ENCODE measurements around the gene DKC1. TPM values are rescaled to one million over a fixed set of nuclear protein-coding genes. Genes with fewer than 3 reads are reported as not detected.

DKC1 gene
- total RNA-seq, result 10 to 100 TPM; 18.4 to 32.8 (median 19.8) TPM

GRCh38 chrX:154762537-154763296, at the start of gene DKC1:
TSS of gene DKC1 (plus strand) at chrX:154762864. CDS start at chrX:154762966, 102 bp downstream.
- ATAC-seq, result peak; percentile 97
- H3K27ac ChIP-seq, result peak within 1 kb of the TSS; percentile 40 to 82 (median 78)
- H3K4me1 ChIP-seq, result peaks cover 0 to 19% (median 0%) of the 10 kb centered on the region in 3 donors
- peaks cover 0 to 27% of the 10 kb centered on the region in 2 donors for H3K36me3 ChIP-seq
- no peaks in the 10 kb centered on the region for H3K9me3 ChIP-seq
- no peaks in the 10 kb centered on the region for H3K27me3 ChIP-seq
- TF ChIP-seq POLR2A (IDR thresholded peaks at IDR 0.05), result peak in 1 of 2 donors; percentile 25
- TF ChIP-seq EP300 (IDR thresholded peaks at IDR 0.05), result no peak
- peak; percentile 54 for TF ChIP-seq POLR2AphosphoS5 (IDR thresholded peaks at IDR 0.05)
- peak in 2 of 4 experiments; percentile 8 to 43 for TF ChIP-seq CTCF (IDR thresholded peaks at IDR 0.05)
- H3K4me3 ChIP-seq, result peak within 1 kb of the TSS; percentile 70 to 90
- WGBS, 2 donors (ENCODE audit: low coverage in 1 of 2), result 0 to 43% methylated on average over 2 to 6 of the region's 84 CpGs

GRCh38 chrX:154714925-154715324, 47.7 kb upstream of the DKC1 start:
- no peak for TF ChIP-seq EP300 (IDR thresholded peaks at IDR 0.05)
- TF ChIP-seq POLR2A (IDR thresholded peaks at IDR 0.05), result no peak
- TF ChIP-seq CTCF (IDR thresholded peaks at IDR 0.05), result peak; percentile 43 to 80 (median 70)
- TF ChIP-seq POLR2AphosphoS5 (IDR thresholded peaks at IDR 0.05), result no peak
- H3K27me3 ChIP-seq, result no peaks in the 10 kb centered on the region
- H3K27ac ChIP-seq, result no peak overlapping the region
- H3K36me3 ChIP-seq, result no peaks in the 10 kb centered on the region
- H3K4me3 ChIP-seq, result no peak overlapping the region
- 0 to 20% methylated on average over 1 of the region's 2 CpGs for WGBS, 2 donors (ENCODE audit: low coverage in 1 of 2)
- H3K4me1 ChIP-seq, result peaks cover 0 to 17% (median 0%) of the 10 kb centered on the region in 3 donors
- peak; percentile 65 for ATAC-seq
- H3K9me3 ChIP-seq, result no peaks in the 10 kb centered on the region

DNA sequence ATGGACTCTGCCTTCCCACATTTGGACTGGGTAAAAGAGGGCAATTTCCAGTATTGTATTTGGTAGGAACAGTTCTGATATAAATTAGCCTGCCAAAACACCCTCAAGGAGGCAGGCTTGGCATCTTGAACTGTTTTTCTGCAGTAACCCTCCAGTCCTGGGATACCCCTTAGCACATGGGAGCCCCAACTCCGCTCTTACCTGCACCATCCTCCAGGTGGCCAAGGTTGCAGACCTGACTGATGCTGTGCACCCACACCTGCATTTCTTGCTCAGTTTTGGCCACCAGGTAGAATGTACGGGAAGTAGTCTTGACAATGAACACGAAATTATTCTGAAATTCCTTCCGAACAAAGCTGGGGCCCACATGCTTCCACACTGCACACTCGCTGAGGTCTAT, 46.8 kb upstream of the DKC1 start:
- 50% methylated on average over 3 of the region's 5 CpGs; no CpG with 5 or more reads in 1 of the 2 donors for WGBS, 2 donors (ENCODE audit: low coverage in 1 of 2)
- Histone ChIP-seq H3K4me1 (peaks cover 0 to 17% (median 0%) of the 10 kb centered on the region in 3 donors), H3K27me3 (no peaks in the 10 kb centered on the region), H3K27ac (no peak overlapping the region), H3K9me3 (no peaks in the 10 kb centered on the region), H3K36me3 (no peaks in the 10 kb centered on the region), H3K4me3 (no peak overlapping the region)
- TF ChIP-seq POLR2A (IDR thresholded peaks at IDR 0.05) (no peak), CTCF (IDR thresholded peaks at IDR 0.05) (no peak), POLR2AphosphoS5 (IDR thresholded peaks at IDR 0.05) (no peak), EP300 (IDR thresholded peaks at IDR 0.05) (no peak)
- no peak for ATAC-seq

DNA sequence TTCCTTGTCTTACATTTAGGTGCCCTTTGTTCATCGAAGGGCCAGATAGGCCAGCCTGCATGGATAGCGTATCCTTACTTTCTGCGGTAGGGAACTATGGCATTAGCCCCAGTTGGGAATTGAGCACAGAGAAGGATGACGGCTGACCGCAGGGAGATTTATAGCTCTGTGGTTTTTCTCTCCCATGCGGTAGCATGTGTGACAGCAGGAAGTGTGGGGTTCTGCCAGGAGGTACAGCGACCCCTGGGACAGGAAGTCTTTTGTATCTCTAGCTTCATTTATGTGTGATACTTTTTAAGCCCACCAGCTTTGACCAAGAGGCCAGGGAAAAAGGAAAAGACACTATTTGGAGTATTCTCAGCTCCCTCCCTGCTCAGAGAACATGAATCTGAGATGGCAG, 44.8 kb upstream of the DKC1 start:
- Histone ChIP-seq H3K27me3 (no peaks in the 10 kb centered on the region), H3K4me1 (peaks cover 0 to 17% (median 0%) of the 10 kb centered on the region in 3 donors), H3K9me3 (no peaks in the 10 kb centered on the region), H3K36me3 (no peaks in the 10 kb centered on the region), H3K27ac (no peak overlapping the region), H3K4me3 (no peak overlapping the region)
- TF ChIP-seq CTCF (IDR thresholded peaks at IDR 0.05), result no peak
- no peak for TF ChIP-seq POLR2AphosphoS5 (IDR thresholded peaks at IDR 0.05)
- no peak for TF ChIP-seq POLR2A (IDR thresholded peaks at IDR 0.05)
- TF ChIP-seq EP300 (IDR thresholded peaks at IDR 0.05), result no peak
- WGBS, 2 donors (ENCODE audit: low coverage in 1 of 2), result 57% methylated on average over 5 of the region's 7 CpGs; no CpG with 5 or more reads in 1 of the 2 donors
- ATAC-seq, result no peak

DNA sequence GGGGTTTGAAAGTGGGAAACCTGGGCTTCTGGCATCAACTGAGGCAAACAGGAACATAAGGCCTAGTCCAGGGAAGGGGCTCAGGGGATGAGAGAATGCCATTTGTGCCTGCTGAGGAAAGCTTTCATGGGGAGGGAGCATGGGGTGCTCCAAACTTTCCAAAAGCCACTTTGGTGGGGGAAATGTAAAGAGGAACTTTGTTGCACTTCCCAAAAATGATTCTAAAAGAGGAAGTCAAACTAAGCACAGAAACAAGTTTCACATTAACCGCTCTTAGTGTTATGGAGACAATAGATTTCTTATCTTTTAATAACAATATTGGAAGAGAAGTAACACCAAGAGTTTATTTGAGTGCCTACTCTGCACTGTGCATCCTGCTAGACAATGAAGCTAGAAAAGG, 44.0 kb upstream of the DKC1 start:
- Histone ChIP-seq H3K4me1 (peaks cover 0 to 13% (median 0%) of the 10 kb centered on the region in 3 donors), H3K4me3 (no peak overlapping the region), H3K27me3 (no peaks in the 10 kb centered on the region), H3K36me3 (no peaks in the 10 kb centered on the region), H3K9me3 (no peaks in the 10 kb centered on the region), H3K27ac (no peak overlapping the region)
- no peak for ATAC-seq
- TF ChIP-seq POLR2AphosphoS5 (IDR thresholded peaks at IDR 0.05) (no peak), EP300 (IDR thresholded peaks at IDR 0.05) (no peak)
- WGBS, 2 donors (ENCODE audit: low coverage in 1 of 2), result 67 to 78% methylated on average over 1 of the region's 1 CpG
